ENCODE data around the gene SPDYE3.
"Not testable (repeated sequence)": the region's sequence is repeated elsewhere in the genome, so short reads cannot be mapped to it uniquely, and the experiment has no call there.

SPDYE3 gene

GRCh38 chr7:100349757-100350156 lies 42.3 kb downstream of the SPDYE3 start:
- DNase-seq (ENCODE audit: low spot score), result no peak

- no peak for DNase-seq (ENCODE audit: low spot score)
Measured at GRCh38 chr7:100351657-100352058, 44.2 kb downstream of the SPDYE3 start.

DNA sequence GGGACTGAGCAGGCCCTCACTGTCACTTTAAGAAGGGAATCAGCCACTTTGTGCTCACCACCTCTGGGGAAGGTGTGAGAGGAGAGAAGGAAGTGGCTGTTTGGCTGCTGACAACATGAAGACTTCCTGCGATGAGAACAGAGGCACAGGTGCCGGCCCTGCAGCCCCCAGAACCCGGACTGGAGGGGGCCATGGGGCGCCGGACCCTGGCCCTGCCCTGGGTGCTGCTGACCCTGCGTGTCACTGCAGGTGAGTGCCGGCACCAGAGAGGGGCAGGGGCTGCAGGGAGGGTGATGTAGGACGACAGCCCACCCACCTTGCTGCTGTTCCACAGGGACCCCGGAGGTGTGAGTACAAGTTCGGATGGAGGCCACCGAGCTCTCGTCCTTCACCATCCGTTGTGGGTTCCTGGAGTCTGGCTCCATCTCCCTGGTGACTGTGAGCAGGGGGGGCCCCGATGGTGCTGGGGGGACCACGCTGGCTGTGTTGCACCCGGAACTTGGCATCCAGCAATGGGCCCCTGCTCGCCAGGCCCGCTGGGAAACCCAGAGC lies 44.8 kb downstream of the SPDYE3 start:
- not testable (repeated sequence) for DNase-seq (ENCODE audit: low spot score)

GRCh38 chr7:100352984-100353684 lies 45.6 kb downstream of the SPDYE3 start:
- DNase-seq (ENCODE audit: low spot score), result no peak

GRCh38 chr7:100353685-100354330 lies 46.3 kb downstream of the SPDYE3 start:
- no peak for DNase-seq (ENCODE audit: low spot score)

GRCh38 chr7:100356416-100357068 lies 49.0 kb downstream of the SPDYE3 start:
- no peak for DNase-seq (ENCODE audit: low spot score)

GRCh38 chr7:100357131-100357561 lies 49.6 kb downstream of the SPDYE3 start:
- no peak for DNase-seq (ENCODE audit: low spot score)

DNA sequence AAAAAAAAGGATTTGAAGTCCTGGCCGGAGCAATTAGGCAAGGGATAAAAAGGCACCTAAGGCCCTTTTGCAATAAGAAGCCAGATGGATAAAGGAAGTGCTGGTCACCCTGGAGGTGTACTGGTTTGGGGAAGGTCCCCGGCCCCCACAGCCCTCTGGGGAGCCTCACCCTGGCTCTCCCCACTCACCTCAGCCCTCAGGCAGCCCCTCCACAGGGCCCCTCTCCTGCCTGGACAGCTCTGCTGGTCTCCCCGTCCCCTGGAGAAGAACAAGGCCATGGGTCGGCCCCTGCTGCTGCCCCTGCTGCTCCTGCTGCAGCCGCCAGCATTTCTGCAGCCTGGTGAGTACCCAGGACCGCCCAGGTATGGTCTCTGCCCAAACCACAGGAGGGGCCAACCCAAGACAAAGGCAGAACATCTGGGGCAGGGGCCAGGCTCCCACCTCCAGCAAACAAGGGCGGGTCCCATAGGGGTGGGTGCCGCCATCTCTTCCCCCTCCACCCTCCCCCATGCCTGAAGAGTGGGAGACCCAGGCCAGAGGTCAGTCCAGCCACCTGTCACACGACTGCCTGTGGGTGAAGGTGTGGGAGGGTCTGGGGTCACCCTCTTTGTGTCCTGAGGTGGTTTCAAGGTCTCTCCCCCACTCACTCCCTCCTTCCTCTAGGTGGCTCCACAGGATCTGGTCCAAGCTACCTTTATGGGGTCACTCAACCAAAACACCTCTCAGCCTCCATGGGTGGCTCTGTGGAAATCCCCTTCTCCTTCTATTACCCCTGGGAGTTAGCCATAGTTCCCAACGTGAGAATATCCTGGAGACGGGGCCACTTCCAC lies 50.7 kb downstream of the SPDYE3 start, which contains the start of gene PILRB:
TSS of gene PILRB (plus strand) at position 91 of the 830 bp plus-strand sequence. CDS start at position 277, 186 bp downstream.
- DNase-seq (ENCODE audit: low spot score), result peak; percentile 38

DNA sequence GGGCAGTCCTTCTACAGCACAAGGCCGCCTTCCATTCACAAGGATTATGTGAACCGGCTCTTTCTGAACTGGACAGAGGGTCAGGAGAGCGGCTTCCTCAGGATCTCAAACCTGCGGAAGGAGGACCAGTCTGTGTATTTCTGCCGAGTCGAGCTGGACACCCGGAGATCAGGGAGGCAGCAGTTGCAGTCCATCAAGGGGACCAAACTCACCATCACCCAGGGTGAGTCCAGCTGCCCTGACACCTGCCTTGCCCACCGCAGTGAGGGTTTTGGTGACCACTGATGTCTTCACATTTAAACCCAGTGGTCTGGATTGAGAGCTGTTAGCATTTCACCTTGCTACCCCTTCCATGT lies 51.3 kb downstream of the SPDYE3 start:
- no peak for DNase-seq (ENCODE audit: low spot score)

DNA sequence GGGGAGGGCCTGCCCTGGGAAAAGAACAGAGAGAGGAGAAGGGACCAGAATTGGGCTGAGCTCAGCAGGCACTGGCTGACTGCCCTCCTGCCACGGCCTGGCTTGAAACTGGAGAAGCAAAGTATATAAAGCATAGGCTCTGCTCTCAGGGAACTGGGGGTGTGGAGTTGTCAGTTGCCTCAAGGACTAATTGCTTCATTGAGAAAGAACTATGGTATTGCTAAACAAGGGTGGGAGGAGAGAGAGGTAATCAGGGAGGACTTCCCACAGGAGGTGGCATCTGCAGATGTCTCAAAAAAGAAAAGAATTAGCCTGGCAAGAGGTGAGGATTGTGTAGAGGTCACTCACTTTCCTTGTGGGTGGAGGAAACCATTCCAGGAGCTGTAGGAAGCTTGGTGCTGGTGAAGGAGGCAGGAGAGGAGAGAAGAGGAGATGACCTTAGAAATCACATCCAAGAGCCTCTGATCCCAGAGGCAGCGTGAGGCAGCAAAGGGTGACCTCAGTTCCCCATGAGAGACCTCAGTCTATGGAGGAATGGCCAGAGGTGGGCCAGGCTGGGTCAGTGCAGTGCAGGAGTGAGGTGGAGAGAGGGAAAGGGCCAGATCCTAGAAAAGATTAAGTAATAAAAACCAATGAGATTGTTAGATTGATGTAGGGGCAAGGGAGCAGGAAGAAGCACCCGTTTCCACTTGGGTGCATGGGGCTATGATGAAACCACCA lies 52.8 kb downstream of the SPDYE3 start:
- no peak for DNase-seq (ENCODE audit: low spot score)

DNA sequence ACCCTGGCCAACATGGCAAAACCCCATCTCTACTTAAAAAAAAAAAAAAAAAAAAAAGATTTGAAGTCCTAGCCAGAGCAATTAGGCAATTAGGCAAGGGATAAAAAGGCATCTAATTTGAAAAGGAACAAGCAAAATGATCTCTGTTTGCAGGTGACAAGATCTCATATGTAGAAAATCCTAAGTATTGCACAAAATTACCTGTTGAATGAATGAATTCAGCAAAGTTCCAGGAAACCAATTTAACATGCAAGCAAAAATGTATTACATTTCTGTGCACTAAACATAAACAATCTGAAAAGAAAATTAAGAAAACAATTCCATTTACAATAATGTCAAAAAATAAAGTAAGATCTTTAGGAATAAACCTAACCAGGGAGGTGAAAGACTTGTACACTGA lies 55.6 kb downstream of the SPDYE3 start:
- no peak for DNase-seq (ENCODE audit: low spot score)

DNA sequence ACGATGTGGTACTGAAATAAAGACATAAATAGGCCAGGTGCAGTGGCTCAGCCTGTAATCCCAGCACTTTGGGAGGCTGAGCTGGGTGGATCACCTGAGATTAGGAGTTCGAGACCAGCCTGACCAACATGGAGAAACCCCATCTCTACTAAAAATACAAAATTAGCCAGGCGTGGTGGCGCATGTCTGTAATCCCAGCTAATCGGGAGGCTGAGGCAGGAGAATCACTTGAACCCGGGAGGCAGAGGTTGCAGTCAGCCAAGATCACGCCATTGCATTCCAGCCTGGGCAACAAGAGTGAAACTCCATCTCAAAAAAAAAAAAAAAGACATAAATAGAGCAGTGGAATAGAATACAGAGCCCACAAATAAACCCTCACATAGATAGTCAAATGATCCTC lies 56.3 kb downstream of the SPDYE3 start:
- DNase-seq (ENCODE audit: low spot score), result not testable (repeated sequence)

DNA sequence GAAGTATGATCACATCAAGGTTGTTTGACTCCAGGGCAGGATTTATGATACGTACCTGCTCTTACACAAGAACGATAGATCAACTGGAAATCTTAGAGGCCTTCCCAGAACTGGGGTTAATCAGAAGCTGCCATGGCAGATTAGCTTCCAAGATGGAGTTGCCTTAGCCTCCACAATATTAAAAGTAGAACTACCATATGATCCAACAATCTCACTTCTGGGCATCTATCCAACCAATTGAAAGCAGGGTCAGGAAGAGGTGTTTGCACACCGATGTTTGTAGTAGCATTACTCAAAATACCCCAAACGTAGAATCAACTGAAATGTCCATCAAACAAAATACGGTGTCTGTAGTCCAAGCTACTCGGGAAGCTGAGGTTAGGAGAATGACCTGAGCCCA lies 57.0 kb downstream of the SPDYE3 start:
- no peak for DNase-seq (ENCODE audit: low spot score)

DNA sequence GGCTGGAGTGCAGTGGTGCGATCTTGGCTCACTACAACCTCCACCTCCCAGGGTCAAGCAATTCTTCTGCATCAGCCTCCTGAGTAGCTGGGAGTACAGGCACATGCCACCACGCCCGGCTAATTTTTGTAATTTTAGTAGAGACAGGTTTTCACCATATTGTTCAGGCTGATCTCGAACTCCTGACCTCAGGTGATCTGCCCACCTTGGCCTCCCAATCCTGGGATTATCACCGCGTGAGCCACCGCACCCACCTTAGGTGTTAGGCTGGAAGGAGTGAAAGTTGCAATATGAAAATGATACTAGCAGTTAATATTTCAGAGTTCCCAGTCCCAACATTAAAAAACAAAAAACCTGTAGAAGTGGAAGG lies 58.5 kb downstream of the SPDYE3 start:
- DNase-seq (ENCODE audit: low spot score), result not testable (repeated sequence)

DNA sequence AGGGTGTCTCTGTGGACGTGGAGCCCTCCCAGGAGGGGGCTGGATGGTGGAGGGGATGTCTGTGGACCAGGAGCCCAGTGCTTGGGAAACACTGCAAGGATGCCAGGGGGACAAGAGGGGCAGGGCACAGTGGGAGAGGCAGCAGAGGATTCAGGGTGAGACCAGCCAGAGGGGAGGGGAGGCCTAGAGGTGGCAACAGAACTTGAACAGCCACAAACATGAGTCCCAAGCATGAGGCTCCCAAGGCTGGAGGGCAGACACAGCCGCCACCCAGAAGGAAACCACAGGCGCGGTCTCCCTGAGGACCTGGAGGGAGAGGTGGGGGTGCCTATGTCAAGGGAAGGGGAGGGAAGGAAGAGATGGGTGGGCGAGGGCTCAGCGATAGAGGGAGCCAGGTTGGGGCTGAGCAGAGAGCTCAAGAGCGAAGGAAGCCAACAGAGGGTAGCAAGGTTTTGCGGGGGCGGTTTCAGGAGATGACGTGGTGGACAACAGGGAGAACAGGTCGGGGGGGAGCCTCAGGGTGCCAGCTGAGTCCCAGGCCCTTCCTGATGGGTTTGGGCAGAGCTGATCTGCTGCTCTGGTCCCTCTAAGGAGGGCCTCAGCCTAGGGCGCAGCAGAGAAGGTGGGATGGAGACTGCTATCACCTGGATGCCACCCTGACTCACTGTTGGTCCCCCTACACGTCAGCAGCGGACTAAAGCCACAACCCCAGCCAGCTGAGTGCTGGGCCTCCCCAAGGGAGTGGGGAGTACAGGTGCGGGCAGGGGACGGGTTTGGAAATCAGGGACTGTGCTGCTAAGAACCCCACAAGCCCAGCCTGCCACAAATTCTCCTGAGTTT lies 59.1 kb downstream of the SPDYE3 start:
- DNase-seq (ENCODE audit: low spot score), result no peak

GRCh38 chr7:100367251-100367620 lies 59.7 kb downstream of the SPDYE3 start:
- DNase-seq (ENCODE audit: low spot score), result no peak

GRCh38 chr7:100367676-100368613 lies 60.4 kb downstream of the SPDYE3 start:
- DNase-seq (ENCODE audit: low spot score), result no peak

DNA sequence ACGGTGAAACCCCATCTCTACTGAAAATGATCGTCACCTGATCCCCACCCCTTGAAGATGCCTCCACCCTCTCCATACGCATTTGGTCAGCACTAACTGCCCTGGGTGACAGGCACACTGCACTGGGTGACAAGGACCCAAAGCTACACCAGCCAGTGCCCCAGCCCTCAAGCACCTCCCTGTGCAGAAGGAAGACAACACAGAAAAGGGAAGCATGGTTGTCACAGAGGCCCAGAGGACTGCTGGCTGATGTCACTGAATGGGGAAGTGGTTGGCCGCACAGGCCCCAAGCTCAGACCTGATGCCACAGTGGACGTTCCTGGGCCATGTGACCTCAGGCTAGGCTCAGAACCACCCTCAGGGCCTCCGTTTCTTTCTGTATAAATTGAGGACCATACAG lies 61.6 kb downstream of the SPDYE3 start:
- no peak for DNase-seq (ENCODE audit: low spot score)

GRCh38 chr7:100370303-100370702 lies 62.8 kb downstream of the SPDYE3 start:
- no peak for DNase-seq (ENCODE audit: low spot score)

All from kidney tubule cell (primary cell).